GM10248 (cell line): Measurements from ENCODE around the gene NTN1.

Experiments used
- CTCF ChIA-PET: fragments of 300-600 bp; sonication (Branson Sonifier 250); formaldehyde crosslinking; extraction: SDS; loops from one replicate; lab custom pipeline; 2021; ENCODE audit warnings: antibody characterized with exemption; lab: Yijun Ruan, JAX
- POLR2A ChIA-PET: fragments of 350-650 bp; sonication (Branson Sonifier 250); formaldehyde crosslinking; extraction: SDS; loops from one replicate; lab custom pipeline; 2020; ENCODE audit warnings: antibody characterized with exemption; lab: Yijun Ruan, JAX
- DNase-seq: peaks from one replicate; pipeline ENCODE4 v3.0.0; 2012; ENCODE audit errors: extremely low spot score
- TF ChIP-seq, protein P1 (sequence below): IDR thresholded peaks from 2 replicates; pipeline ENCODE4 v1.5.1; 2012; ENCODE audit warnings: mild to moderate bottlenecking, low read depth; ENCODE audit errors: extremely low read depth, missing control alignments, control extremely low read depth

The NTN1 gene

DNA sequence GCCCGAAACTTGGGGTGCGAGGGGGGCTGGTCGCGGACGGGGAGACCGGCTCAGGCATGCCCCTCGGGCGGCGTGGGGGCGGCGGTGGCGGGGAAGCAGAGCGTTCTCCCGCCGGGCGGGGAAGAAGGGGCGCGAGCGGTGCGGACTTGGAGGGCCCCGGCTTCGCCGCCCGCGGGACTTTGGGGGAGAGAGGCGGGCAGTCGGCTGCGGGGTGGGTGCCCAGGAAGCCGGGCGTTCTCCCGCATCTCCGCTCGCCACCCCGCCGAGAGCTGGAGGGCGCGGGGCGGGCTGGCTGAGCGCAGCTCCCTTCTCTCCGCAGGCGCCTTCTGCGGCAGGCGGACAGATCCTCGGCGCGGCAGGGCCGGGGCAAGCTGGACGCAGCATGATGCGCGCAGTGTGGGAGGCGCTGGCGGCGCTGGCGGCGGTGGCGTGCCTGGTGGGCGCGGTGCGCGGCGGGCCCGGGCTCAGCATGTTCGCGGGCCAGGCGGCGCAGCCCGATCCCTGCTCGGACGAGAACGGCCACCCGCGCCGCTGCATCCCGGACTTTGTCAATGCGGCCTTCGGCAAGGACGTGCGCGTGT, 772 bp downstream of the NTN1 start:
- CTCF ChIA-PET: interaction anchor here (1.6 to 4.1 kb wide), 2 partner anchors 20 to 24 kb away, joined by 4 to 24 read pairs; no protein-coding TSS in a partner anchor
- TF ChIP-seq, protein P1, sequence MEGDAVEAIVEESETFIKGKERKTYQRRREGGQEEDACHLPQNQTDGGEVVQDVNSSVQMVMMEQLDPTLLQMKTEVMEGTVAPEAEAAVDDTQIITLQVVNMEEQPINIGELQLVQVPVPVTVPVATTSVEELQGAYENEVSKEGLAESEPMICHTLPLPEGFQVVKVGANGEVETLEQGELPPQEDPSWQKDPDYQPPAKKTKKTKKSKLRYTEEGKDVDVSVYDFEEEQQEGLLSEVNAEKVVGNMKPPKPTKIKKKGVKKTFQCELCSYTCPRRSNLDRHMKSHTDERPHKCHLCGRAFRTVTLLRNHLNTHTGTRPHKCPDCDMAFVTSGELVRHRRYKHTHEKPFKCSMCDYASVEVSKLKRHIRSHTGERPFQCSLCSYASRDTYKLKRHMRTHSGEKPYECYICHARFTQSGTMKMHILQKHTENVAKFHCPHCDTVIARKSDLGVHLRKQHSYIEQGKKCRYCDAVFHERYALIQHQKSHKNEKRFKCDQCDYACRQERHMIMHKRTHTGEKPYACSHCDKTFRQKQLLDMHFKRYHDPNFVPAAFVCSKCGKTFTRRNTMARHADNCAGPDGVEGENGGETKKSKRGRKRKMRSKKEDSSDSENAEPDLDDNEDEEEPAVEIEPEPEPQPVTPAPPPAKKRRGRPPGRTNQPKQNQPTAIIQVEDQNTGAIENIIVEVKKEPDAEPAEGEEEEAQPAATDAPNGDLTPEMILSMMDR: no peak
- POLR2A ChIA-PET: no interaction called here
- peak; percentile 41 for DNase-seq

DNA sequence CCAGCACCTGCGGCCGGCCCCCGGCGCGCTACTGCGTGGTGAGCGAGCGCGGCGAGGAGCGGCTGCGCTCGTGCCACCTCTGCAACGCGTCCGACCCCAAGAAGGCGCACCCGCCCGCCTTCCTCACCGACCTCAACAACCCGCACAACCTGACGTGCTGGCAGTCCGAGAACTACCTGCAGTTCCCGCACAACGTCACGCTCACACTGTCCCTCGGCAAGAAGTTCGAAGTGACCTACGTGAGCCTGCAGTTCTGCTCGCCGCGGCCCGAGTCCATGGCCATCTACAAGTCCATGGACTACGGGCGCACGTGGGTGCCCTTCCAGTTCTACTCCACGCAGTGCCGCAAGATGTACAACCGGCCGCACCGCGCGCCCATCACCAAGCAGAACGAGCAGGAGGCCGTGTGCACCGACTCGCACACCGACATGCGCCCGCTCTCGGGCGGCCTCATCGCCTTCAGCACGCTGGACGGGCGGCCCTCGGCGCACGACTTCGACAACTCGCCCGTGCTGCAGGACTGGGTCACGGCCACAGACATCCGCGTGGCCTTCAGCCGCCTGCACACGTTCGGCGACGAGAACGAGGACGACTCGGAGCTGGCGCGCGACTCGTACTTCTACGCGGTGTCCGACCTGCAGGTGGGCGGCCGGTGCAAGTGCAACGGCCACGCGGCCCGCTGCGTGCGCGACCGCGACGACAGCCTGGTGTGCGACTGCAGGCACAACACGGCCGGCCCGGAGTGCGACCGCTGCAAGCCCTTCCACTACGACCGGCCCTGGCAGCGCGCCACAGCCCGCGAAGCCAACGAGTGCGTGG, 1.5 kb downstream of the NTN1 start:
- CTCF ChIA-PET: interaction anchor here (1.6 kb wide), 1 partner anchor 20 kb away, joined by 4 read pairs; no protein-coding TSS in a partner anchor
- TF ChIP-seq, protein P1: no peak
- POLR2A ChIA-PET: no interaction called here
- peak; percentile 40 for DNase-seq

DNA sequence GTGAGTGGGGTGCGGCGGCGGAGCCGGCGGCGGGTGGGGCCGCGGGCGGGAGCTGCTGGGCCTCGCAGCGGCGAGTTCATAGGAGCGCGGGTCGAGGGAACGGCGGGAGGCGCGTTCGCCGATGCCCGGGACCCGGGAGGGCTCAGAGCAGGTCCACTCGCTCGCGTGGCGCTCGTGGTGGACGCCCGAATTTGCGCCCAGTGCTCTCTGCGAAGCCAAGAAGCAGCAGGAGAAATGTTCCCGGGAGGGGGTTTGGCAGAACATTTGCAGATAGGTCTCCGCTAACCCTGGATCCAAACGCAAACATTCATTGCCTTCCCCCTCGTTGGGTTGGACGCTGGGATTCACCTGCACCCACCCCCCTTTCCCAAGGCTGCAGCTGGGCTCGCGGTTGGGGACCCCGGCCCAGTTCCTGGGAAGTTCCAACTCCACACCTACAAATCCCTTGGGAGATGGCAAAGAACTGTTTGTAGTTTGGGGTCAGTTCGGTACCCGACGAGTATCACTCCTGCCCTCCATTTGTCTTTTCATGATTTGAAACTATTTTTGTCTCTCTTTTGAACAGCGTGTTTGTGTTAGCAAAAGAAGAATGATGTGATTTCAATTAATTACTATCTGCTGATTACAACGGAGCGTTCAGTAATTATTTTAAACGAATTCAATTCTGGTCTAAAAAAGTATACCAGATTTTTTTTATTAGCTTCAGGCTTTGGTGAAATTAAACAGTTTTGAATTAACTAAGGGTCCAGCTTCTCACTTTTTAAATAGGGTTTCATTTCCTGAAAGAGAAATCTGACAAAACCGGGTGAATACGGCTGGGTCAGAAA, 2.3 kb downstream of the NTN1 start:
- DNase-seq: no peak
- CTCF ChIA-PET: no interaction called here
- TF ChIP-seq, protein P1: no peak
- POLR2A ChIA-PET: no interaction called here

DNA sequence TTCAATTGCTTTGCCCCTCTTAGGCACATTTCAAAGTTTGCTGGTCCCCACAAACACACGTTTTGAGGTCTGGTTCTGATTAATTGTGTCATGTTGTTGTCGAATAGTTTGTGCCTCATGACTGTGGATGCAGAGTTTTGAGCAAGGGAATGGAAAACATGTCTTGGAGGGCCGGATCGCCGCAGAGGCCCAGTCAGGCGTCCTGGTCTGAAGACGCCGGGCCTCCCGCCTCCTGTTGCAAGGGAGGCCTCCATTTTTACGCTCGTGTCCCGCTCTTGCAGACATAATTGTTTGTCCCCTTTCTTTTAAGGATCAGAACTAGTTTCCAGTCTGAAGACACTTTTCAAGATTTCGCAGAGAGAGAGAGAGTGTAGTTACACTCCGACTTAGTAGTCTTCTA, 3.2 kb downstream of the NTN1 start:
- POLR2A ChIA-PET: no interaction called here
- no peak for DNase-seq
- TF ChIP-seq, protein P1: no peak
- CTCF ChIA-PET: no interaction called here

DNA sequence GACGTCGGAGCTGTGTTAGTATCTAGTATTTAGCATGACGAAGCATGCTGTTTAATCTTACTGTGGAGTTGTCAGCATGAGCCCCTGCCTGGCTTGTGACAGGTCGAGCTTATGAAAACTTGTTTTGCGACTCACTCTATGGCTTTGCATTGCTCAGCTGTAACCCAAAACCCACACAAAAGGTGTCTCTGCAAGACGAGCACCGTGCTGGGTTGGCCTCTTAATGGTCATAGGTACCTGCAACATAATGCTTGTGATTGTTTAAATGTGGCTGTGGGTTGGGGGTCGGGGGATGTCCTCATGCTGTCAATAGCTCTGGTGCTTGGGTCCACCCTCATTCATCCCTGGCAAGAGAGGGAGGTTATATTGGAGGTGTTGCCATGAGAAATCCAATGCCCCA, 5.4 kb downstream of the NTN1 start:
- CTCF ChIA-PET: no interaction called here
- no peak for DNase-seq
- POLR2A ChIA-PET: no interaction called here
- TF ChIP-seq, protein P1: no peak
